Ishikawa (cell line): ENCODE data around the gene FSCN2.

ENCODE experiments used
- CEBPB ChIP-seq: IDR thresholded peaks from 2 replicates; pipeline ENCODE4 v1.6.1; 2012
- CREB1 ChIP-seq: IDR thresholded peaks from 2 replicates; pipeline ENCODE4 v1.6.1; 2012; ENCODE audit warnings: low read depth
- EGR1 ChIP-seq: IDR thresholded peaks from 2 replicates; pipeline ENCODE4 v1.6.1; 2012
- EP300 ChIP-seq: IDR thresholded peaks from 2 replicates; pipeline ENCODE4 v1.6.1; 2012; ENCODE audit warnings: borderline replicate concordance
- FOXM1 ChIP-seq: IDR thresholded peaks from 2 replicates; pipeline ENCODE4 v1.6.1; 2012; ENCODE audit warnings: low read depth, borderline replicate concordance
- MAX ChIP-seq: IDR thresholded peaks from 2 replicates; pipeline ENCODE4 v1.6.1; 2012
- NFIC ChIP-seq: IDR thresholded peaks from 2 replicates; pipeline ENCODE4 v1.6.1; 2012
- RAD21 ChIP-seq: IDR thresholded peaks from 2 replicates; pipeline ENCODE4 v1.6.1; 2012; ENCODE audit warnings: low read depth
- TAF1 ChIP-seq: IDR thresholded peaks from 2 replicates; pipeline ENCODE4 v1.6.1; 2012; ENCODE audit warnings: low read depth, mild to moderate bottlenecking
- TCF12 ChIP-seq: IDR thresholded peaks from 2 replicates; pipeline ENCODE4 v1.6.1; 2012; ENCODE audit warnings: low read depth
- TEAD4 ChIP-seq: IDR thresholded peaks from 2 replicates; pipeline ENCODE4 v1.6.1; 2012
- YY1 ChIP-seq: IDR thresholded peaks from 2 replicates; pipeline ENCODE4 v1.6.1; 2012; ENCODE audit warnings: low read depth
- ZBTB7A ChIP-seq: IDR thresholded peaks from 2 replicates; pipeline ENCODE4 v1.6.1; 2012; ENCODE audit warnings: low read depth
- TF ChIP-seq, protein P1 (sequence below): IDR thresholded peaks from 2 replicates; pipeline ENCODE4 v1.6.1; 2012
- TF ChIP-seq, protein P2 (sequence below): IDR thresholded peaks from 2 replicates; pipeline ENCODE4 v1.6.1; 2012; ENCODE audit warnings: low read depth, mild to moderate bottlenecking

The FSCN2 gene

GRCh38 chr17:81569986-81570514 is 41.9 kb downstream of the FSCN2 start:
- TF ChIP-seq ZBTB7A (no peak), TAF1 (no peak), TCF12 (no peak), CREB1 (no peak), FOXM1 (no peak), EGR1 (no peak), MAX (no peak), EP300 (no peak), TEAD4 (no peak), CEBPB (no peak), YY1 (no peak)
- TF ChIP-seq, protein P1, sequence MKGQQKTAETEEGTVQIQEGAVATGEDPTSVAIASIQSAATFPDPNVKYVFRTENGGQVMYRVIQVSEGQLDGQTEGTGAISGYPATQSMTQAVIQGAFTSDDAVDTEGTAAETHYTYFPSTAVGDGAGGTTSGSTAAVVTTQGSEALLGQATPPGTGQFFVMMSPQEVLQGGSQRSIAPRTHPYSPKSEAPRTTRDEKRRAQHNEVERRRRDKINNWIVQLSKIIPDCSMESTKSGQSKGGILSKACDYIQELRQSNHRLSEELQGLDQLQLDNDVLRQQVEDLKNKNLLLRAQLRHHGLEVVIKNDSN, result no peak
- TF ChIP-seq, protein P2, sequence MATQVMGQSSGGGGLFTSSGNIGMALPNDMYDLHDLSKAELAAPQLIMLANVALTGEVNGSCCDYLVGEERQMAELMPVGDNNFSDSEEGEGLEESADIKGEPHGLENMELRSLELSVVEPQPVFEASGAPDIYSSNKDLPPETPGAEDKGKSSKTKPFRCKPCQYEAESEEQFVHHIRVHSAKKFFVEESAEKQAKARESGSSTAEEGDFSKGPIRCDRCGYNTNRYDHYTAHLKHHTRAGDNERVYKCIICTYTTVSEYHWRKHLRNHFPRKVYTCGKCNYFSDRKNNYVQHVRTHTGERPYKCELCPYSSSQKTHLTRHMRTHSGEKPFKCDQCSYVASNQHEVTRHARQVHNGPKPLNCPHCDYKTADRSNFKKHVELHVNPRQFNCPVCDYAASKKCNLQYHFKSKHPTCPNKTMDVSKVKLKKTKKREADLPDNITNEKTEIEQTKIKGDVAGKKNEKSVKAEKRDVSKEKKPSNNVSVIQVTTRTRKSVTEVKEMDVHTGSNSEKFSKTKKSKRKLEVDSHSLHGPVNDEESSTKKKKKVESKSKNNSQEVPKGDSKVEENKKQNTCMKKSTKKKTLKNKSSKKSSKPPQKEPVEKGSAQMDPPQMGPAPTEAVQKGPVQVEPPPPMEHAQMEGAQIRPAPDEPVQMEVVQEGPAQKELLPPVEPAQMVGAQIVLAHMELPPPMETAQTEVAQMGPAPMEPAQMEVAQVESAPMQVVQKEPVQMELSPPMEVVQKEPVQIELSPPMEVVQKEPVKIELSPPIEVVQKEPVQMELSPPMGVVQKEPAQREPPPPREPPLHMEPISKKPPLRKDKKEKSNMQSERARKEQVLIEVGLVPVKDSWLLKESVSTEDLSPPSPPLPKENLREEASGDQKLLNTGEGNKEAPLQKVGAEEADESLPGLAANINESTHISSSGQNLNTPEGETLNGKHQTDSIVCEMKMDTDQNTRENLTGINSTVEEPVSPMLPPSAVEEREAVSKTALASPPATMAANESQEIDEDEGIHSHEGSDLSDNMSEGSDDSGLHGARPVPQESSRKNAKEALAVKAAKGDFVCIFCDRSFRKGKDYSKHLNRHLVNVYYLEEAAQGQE, result no peak

DNA sequence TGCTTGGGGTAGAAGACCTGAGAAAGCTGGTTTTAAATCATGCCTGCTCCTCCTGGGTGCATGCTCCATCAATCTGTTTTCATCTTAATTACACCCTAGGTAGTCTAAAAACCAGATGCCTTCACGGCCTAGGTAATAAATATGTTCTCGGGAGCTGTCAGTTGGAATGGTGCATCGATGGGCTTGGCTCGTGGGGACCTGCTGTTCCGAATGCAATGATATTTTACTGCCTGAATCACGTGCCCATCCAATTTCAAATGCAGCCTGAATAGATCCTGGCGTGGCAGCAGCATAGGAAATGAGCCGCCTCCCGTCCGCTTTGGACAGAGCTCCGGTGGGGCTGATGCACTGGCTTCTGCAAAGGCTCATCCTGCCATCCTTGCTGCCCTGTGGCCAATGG is 42.8 kb downstream of the FSCN2 start:
- TF ChIP-seq, protein P2, result no peak
- TF ChIP-seq EGR1 (no peak), MAX (no peak), NFIC (no peak), FOXM1 (no peak)

GRCh38 chr17:81572563-81573168 is 44.5 kb downstream of the FSCN2 start:
- TF ChIP-seq MAX, result no peak
- no peak for TF ChIP-seq CREB1
- TF ChIP-seq TEAD4, result no peak
- TF ChIP-seq EGR1, result no peak
- TF ChIP-seq FOXM1, result no peak
- TF ChIP-seq RAD21, result no peak
- TF ChIP-seq EP300, result no peak
- no peak for TF ChIP-seq ZBTB7A
- no peak for TF ChIP-seq NFIC
- TF ChIP-seq TCF12, result no peak
- no peak for TF ChIP-seq CEBPB
- TF ChIP-seq, protein P2, result no peak
- TF ChIP-seq, protein P1, result no peak
- TF ChIP-seq TAF1, result no peak
- no peak for TF ChIP-seq YY1

- TF ChIP-seq EP300 (no peak), TCF12 (no peak), TAF1 (no peak), ZBTB7A (no peak), CEBPB (no peak)
Measured at GRCh38 chr17:81573794-81574642, 45.8 kb downstream of the FSCN2 start.
